HG02870 (cell line): Measurements from ENCODE around the gene TNS1.

Experiments
- ATAC-seq: cut with Tn5 transposase; IDR thresholded peaks from one replicate; pipeline ENCODE4 v1.9.1; 2021; ENCODE audit warnings: mild to moderate bottlenecking, moderate library complexity; ENCODE audit not compliant: unreplicated experiment

TNS1 gene

GRCh38 chr2:217964275-217965161 lies 38.3 kb downstream of the TNS1 start:
- no peak for ATAC-seq

GRCh38 chr2:217960351-217960750 lies 42.4 kb downstream of the TNS1 start:
- ATAC-seq, result no peak

- no peak for ATAC-seq
Observed at GRCh38 chr2:217959723-217960122, 43.1 kb downstream of the TNS1 start.

GRCh38 chr2:217958884-217959225 lies 43.9 kb downstream of the TNS1 start:
- no peak for ATAC-seq

GRCh38 chr2:217958206-217958883 lies 44.5 kb downstream of the TNS1 start:
- no peak for ATAC-seq

GRCh38 chr2:217956586-217957457 lies 46.0 kb downstream of the TNS1 start:
- no peak for ATAC-seq

- no peak for ATAC-seq
Observed at GRCh38 chr2:217955881-217956493, 46.8 kb downstream of the TNS1 start.

- no peak for ATAC-seq
Observed at GRCh38 chr2:217954971-217955740, 47.6 kb downstream of the TNS1 start.

GRCh38 chr2:217954469-217954868 lies 48.3 kb downstream of the TNS1 start:
- ATAC-seq, result no peak

GRCh38 chr2:217954051-217954450 lies 48.7 kb downstream of the TNS1 start:
- no peak for ATAC-seq

- ATAC-seq, result no peak
Observed at GRCh38 chr2:217953531-217953932, 49.3 kb downstream of the TNS1 start.

- ATAC-seq, result no peak
Observed at GRCh38 chr2:217953011-217953481, 49.7 kb downstream of the TNS1 start.

GRCh38 chr2:217952409-217952808 lies 50.4 kb downstream of the TNS1 start:
- ATAC-seq, result no peak

- ATAC-seq, result no peak
Observed at GRCh38 chr2:217951521-217952247, 51.1 kb downstream of the TNS1 start.

GRCh38 chr2:217951091-217951490 lies 51.7 kb downstream of the TNS1 start:
- no peak for ATAC-seq

- no peak for ATAC-seq
Observed at GRCh38 chr2:217950401-217950871, 52.4 kb downstream of the TNS1 start.

- no peak for ATAC-seq
Observed at GRCh38 chr2:217949447-217949846, 53.3 kb downstream of the TNS1 start.

GRCh38 chr2:217948897-217949296 lies 53.9 kb downstream of the TNS1 start:
- ATAC-seq, result no peak

- no peak for ATAC-seq
Observed at GRCh38 chr2:217948351-217948791, 54.4 kb downstream of the TNS1 start.
